GM19395 (cell line): Measurements from ENCODE around the gene FAM3B.
A peak's percentile ranks its signal among the peaks of the same experiment; 100 is the strongest.

ENCODE experiments used
- ATAC-seq: cut with Tn5 transposase; IDR thresholded peaks from one replicate; pipeline ENCODE4 v1.9.1; 2021; ENCODE audit warnings: mild to moderate bottlenecking, moderate library complexity; ENCODE audit not compliant: unreplicated experiment

The FAM3B gene

DNA sequence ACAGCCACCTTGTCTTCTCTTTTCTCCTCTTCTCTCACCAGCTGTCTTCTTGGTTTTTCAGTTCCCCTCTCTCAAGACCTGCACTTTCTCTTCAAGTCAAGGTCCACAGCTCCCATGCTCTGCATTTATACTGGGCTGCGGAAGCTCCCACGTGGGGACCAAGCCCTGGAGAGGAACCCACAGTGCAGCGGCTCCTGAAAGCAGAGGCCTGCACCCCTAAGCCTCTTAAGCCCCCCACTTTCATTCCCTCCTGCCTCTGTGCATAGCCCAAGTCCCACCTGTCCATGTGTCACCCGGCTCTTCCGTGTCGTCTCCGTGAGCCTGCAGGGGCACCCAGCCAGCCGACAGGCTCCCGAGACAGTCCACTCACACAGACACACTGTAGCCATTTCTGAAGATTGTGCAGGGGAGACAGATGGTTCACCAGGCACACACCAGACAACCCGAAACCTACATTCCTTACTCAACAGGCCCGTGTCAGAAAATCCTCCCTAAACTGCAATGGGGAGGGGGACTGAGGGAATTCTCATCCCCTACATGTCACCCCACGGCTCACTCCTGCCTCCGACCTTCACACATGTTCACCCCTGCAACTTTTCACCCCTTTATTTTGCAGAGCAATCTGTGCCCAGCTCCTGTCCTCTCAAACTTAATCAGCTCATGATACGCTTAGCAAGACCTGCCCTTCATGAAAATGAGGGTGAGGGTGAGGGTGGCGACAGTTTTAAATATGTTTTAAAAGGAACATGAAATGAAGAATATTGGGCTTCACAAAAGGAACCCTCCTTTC lies 51.5 kb downstream of the FAM3B start:
- peak; percentile 70 for ATAC-seq

DNA sequence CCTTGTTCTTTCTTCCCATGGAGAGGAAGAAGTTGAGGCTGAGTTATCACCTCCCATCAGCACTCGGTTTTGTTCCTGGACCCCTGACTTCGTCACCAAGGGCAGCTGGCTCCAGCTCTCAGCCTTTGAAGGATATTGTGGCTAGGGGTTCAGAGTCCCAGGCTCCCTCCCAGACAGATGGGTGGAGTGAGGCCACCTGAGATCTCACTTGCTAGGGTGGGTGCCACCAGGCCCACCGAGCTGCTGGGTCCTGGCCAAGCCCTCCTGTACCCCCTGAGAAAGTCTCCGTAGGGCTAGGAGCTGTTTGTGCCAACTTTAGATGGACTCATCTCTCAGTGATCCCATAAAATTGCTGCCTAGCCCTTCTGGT lies 52.1 kb downstream of the FAM3B start:
- no peak for ATAC-seq

DNA sequence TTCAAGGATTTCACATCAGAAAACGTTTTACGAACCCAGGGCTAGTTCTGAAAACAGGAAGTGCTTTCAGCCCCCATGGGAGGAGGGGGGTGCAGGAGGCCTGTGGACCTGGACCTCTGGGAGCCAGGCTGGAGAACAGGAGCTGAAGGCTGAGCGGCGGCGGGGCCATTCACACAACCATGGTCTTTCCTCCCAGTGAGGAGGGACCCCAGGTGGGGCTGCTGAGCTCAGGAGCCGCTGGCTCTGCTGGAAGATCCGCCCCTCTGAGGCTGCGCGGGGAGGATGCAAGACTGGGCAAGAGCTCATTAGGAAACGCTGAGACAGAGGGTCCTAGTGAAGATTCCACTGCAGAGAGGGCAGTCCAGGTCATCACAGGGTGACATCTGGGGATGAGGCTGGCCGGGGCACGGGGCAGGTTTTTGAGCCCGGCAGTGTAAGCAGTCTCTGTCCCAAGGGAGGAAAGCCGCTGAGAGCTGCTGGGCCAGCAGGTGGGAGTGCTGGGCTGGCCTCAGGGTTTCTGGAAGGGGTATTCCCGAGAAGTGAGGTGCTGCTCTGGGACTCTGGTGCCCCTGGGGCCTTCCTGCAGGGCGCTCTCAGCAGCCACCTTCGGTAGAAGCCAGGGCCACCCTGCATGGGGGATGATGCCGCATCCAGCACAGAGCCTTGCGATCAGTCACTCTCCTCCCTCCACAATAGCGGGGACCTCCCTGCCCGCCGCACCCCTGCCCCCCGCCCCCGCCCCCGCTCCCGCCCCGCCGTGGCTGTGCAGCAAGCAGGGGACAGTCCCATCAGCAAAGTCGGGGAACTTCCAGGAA lies 52.7 kb downstream of the FAM3B start:
- ATAC-seq, result no peak

DNA sequence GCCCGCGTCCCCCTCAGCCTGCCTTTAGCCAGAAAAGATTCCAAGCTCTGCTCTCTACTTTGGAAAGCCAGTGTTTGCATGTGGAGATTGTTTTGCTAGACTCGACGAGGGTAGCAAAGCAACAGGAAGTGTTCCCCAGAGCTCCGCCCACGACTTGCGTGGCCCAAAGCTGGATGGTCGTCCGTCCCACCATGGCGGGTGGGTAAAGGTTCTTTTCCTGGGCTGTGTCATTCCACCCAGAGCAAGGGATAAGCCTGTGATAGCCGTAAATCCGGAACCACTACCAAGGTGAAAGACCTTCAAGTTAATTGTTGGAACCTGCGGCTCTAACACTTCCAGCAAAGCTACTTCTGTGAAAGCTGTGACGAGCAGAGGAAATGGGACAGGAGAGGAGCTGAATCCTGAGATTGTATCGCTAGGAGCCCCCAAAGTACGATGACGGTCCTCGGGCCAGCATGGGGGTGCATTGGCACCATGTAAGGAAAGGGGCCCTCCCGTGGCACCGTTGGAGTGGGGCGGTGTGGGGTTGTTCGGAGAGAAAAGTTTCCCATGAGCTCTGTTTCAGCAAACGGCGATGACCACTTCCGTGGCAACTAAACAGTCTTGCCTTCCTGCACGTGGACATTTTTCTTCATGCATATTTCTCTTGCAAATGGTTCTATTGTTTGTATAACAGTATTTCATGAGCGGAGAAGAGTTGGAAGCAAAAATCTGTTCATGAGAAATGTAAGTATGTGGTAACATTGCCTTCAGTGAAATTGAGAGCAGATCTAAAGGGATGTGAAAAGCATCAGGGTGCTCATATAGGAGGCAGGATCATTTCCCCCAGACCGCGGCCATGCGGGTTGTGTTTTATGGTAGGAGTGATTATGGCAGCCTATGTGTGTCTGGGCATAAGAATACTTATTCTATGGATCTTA lies 53.6 kb downstream of the FAM3B start:
- ATAC-seq, result no peak

DNA sequence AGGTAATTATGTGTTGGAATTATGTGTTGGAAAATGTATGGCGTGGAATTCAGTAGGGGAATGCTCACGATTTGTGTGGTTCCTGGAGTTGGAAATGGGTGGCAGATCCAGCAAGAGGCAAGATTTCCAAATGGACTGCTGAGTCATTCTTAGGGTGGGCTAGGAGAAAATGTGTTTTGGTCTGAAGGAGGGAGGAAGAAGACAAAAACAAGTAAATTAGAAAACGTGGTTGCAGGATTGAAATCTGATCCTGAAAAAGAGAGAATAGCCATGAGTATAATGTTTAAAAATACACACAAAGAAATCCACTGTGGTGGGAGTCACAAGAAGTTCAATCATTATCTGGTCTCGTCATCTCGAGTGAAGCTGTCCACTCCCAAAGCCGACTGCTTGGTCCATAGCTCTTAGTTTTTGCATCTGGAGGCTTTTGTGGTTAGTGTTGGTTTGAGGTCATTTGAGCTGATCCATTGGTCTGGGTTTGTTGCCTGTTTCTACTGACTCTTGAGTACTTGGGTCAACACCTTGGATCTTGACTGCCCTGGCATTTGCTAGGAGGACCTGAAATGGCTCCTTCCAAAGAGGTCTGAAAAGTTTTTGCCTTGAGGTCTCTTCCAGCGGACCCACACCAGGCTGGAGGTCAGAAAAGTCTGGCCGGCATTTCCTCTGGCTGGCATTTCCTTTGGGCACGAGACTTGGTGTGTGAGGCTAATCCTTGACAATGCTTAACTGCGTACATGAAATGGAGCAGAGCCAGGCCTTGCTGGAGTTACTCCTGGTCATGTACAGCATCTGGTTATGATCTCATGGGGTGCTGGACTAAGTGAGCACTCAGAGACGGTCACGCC lies 54.5 kb downstream of the FAM3B start:
- ATAC-seq, result no peak

DNA sequence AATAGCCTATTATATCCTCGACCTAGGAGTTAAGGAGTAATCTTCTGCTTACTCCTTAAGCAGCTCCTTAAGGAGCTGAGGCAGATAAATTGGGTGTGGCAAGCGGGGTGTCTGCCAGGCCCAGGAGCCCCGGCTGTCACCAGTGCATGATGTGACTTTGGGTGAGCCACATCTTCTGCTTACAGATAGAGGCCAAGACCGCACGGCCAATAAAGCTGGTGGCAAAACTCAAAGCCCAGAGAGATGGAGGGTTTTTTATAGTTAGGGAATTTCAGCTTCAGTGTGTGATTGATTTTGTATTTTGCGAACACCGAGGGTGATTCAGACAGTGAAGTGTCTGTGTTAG lies 55.1 kb downstream of the FAM3B start:
- ATAC-seq, result no peak

DNA sequence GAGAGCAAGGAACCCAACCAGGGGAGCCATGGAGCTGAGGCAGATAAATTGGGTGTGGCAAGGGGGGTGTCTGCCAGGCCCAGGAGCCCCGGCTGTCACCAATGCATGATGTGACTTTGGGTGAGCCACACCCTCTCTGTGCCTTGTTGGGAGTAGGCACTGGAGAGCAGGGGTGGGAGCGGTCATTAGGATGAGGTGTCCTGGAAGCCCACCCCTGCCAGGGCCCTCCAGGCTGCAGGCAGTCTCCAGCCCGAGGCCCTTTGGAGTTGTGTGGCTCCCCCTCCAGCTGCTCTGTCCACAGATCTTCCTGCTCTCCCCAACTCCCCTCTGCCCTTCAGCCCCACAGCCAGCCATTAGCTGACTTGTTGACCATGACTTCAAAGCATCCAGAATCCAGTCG lies 56.7 kb downstream of the FAM3B start:
- no peak for ATAC-seq

DNA sequence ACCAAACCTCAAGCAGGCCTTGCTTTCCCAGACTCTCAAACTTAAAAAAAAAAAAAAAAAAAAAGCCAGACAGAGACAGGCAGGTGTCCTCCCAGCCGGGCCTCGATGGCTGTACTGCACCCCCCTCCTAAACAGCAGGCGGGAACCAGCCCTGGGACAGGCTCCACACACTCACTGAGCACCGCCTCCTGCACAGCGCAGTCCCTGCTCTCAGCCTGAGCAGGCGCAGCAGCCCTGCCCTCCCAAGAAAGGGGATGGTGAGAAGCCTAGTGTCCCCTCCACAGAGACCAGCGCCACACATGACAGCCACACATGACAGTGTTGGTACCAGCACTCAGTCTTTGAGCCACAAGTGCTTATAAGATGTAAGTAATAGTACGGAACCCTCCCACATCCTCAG lies 57.2 kb downstream of the FAM3B start:
- no peak for ATAC-seq

DNA sequence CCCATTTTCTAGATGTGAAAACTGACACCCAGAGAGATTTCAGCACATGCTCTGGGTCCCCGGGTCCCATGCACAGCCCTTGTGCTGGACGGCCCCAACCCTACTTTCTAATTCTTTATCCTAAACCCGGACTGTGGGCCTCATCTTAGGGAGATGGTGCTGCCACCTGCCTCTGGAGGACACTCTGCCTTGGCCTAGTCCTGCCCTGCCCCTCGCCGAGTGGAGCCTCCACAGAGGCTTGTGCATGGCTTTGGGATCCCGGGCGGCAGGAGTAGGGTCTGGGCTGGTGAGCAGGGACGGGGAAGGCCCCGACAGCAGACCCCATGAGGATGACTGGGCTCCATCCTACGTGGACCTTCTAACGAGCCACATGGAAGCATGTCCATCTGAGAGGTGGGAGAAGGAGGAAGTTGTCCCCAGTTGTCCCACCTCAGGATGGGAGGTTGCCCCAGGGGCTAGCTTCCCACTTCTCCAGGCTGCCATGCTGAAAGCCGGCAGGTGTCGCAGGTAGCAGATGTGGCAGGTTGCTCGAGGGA lies 57.6 kb downstream of the FAM3B start:
- no peak for ATAC-seq

DNA sequence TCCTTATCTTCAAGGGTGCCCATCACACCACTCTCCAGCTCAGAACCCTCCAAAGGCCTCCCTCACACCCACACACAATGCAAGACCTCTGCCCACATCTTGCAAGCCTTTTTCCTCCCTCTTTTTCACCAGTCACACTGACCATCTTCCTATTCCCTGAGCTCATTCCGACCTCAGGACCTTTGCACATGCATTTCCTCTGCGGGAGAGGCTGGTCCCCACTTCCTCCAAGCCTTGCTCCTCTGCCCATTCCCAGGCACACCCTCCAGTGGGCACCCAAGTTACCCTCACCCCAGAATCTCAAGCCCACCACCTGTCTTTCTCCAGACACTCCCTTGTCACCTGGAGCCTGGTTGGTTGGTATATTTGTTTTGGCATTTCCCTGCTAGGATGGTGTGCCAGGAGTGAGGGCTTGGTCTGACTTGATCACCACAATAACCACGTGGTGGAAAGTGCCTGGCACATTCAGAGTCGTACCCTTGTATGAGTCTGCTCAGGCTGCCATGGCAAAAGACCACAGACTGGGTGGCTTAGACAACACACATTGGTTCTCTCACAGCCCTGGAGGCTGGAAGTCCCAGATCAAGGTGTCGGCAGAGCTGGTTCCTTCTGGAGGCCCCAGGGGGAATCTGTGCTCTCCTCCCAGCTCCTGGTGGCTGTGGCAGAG lies 58.4 kb downstream of the FAM3B start:
- ATAC-seq, result no peak

DNA sequence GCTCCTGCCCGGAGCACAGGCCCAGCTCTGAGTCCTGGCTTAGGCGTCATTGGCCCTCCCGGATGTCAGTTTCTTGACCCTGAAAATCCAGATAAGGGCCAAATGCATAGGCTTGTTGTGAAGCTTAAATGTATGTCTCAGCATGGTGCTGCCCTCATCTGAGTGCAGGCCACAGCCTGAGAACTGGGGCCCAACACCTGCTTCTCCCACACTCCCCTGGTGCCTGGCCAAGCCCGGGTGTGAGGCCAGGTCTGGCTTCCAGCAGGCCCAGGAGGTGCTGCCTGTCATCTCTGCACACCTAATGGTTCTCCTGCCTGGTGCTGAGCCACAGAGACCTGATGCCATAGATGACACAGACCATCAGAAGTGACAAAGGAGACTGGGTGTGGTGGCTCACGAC lies 59.3 kb downstream of the FAM3B start:
- ATAC-seq, result no peak

DNA sequence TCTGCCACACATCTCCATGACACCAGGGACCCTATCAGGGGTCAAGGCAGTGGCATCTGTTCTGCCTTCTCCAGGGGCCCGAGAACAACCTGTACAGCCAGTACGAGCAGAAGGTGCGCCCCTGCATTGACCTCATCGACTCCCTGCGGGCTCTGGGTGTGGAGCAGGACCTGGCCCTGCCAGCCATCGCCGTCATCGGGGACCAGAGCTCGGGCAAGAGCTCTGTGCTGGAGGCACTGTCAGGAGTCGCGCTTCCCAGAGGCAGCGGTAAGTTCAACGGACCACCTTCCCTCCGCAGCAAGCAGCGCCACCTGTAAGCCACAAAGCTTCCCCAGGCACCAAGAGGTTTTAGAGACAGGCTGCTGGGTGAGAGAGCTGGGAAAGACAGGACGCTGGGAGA lies 61.1 kb downstream of the FAM3B start:
- ATAC-seq, result no peak

DNA sequence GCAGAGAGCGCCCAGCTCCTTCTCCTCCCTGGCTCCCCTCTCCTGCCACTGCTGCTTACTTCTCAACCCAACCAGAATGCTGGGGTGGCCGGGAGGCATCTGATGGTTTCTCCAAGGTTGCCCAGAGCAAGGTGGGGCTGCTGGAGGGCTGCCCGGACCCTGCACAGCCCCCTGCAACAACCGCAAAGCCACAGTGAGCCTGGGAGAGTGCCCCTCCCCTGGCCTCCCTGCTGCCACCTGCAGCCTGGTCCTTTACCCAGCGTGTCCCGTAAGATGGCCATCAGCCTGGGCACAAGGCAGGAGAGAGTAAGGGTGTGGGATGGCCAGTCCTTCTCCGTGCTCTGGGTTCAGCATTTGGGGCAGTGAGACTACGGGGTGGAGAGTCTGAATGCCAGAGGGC lies 62.2 kb downstream of the FAM3B start:
- no peak for ATAC-seq

DNA sequence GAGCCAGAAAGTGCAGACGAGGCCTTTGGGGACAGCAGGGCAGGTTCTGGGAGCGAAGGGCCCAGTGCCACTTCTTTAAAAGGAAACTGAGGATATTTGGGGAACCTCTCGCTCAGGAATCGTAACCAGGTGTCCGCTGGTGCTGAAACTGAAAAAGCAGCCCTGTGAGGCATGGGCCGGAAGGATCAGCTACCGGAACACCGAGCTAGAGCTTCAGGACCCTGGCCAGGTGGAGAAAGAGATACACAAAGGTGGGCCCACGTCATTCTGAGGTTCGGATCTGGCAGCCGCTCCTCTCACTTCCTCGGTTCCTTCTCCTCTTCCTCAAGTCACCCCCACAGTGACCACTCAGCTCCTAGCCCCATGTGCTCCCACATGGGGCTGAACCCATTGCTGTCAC lies 63.3 kb downstream of the FAM3B start:
- ATAC-seq, result no peak

DNA sequence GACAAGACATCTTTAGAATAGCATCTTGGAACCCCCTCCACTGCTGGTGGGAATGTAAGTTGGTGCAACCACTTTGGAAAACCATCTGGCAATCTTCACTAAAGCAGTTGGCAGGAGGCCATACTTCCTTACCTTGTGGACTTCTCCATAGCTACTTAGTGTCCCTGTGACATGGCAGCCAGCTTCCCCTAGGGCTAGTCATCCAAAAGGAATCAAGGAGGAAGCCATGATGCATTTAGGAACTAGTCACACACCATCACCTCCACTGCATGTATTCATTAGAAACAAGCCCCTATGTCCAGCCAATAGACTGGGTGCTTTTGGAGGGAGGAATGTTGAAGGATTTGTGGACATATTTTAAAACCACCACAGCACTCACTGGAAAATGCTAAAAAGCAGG lies 65.1 kb downstream of the FAM3B start:
- ATAC-seq, result no peak

DNA sequence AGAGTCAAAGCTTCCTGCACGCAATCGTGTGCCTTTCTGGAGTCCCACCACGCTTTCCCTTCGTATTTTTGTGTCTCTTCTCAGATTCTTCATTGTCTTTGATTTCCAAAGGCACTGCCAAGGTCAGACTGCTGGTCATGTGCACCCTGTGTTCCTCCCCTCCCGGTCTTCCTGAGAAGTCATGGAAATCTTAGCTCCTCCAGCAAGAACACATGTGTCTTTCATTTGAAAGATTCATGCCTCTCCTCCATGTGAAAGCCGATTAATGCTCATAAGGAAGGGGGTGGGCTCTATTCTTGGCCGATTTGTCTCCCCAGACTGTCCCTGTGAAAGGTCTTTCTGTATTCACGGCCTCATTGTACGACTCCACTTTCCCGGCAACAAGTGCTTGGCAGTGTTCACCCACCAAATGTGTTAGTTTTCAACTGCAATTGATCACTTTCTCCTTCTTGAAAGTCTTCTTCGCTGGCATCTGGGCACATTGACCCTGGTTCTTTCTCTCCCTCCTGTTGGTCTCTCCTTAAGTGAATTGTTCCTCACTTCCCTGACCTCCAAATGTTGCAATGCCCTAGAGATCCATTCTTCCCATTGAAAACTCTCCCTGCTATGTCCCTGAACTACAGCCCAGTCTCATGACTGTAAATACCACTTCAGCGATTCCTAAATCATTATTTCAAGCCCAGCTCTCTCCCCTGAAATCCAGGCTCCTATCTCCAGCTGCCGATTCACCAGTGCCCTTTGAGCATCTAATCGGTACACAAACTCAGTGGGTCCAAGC lies 70.6 kb downstream of the FAM3B start:
- no peak for ATAC-seq

DNA sequence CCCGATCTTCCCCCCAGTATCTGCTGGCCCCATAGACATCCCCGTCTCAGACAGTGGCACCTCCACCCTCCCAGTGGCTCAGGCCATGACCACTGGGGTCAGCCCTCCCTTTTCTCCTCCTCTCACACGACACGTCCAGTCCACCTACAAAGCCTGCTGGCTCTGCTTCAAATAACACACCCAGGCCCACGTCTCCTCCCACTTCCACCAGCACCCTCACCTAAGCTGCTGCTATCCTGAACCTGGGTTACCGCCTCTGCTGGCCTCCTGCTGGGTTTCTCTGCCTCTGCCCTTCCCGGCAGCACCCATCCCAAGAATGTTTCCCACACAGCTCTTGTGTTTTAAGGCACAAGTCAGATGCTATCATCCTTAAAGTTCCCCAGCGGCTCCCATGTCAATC lies 71.2 kb downstream of the FAM3B start:
- no peak for ATAC-seq

DNA sequence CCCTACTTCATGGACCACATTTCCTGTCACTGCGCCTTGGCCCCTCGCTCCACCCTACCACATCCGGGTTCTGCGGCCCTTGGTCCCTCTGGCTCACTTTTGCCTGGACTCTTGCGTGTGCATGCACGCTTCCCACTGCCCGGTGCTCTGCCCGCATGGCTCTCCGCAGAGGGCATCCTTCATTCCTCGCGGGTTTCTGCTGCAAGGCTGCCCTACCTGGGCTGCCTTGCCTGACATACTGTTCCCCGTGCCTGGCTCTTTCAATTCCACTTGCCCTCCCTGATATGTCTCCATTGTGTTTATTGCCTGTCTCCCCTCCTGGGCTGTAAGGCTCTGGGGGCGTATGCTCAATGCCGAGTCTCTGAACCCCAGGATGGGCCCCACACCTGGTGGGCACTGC lies 71.7 kb downstream of the FAM3B start:
- no peak for ATAC-seq

DNA sequence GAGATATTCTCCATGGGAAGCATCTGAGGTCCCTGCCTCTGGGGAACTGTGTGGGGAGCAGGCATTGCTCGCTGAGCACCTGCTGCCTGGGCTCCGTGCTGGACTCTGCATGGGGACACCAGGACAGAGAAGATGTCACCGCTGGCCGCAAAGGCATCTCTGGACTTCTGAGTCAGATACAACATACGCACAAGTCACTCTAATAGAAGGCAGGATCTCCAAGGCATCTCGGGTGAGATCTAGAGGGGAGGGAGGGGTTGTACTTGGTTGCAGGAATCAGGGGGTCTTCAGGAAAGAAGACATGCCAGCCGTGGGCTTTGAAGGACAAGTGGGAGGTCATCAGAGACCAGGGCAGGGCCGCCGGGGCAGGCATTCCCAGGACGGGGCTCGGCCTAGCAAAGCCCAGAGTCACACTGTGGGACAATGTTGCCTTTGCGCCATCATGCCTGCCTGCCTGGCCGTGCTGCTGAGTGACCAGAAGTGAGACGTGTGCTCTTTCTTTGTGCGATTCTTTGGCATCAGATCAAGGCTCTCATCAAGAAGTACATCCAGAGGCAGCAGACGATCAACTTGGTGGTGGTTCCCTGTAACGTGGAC lies 73.5 kb downstream of the FAM3B start:
- no peak for ATAC-seq
